ENCODE results near the gene GAB2.

Gene GAB2

DNA sequence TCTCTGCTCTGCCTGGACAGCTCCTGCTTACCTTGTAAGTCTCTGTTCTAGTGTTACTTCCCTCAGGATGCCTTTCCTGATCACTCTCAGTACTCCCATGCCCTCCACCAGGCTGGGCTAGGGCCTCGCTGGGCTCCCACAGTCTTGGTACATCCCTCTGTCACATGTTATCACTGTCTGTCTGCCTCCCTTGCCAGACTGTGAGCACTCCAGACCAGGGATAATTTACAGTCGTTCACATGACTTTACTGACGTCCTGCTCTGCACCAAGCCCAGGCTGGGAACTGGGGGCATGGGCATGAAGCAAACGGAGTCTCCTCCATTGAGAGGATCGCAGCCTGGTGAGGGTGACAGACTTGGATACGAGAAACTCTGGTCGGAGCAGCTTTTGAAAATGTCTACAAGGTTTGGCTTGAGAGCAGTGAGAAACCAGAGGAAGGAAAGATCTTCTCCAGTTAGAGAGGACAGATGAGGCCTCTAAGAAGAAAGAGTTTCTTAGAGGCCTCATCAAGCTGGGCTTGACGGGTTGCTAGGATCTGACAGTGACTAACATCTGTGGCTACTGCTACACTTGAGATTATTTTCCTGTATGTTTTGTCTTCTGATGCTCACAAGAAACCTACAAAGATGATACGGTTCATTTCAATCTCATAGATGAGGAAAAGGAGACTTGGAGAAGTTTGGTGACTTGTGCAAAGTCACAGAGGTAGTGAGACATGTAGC lies 216.4 kb downstream of the GAB2 start:
- DNase-seq = no peak

DNA sequence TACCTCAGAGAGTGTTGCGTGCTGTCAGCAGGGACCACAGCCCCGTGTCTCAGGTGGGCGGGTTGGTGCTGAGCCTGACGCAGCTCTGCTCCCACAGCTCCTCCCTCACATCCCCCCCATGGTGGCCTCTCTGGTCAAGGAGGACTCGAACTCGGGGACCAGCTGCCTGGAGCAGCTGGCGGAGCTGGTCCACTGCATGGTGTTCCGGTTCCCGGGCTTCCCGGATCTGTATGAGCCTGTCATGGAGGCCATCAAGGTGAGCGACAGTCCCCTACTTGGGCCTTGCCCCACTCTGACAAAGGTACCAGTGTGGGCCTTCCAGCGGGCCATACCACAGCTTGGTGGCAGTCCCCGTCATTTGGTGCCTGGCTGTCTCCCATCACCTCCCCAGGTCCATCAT lies 217.1 kb downstream of the GAB2 start:
- no peak for DNase-seq

DNA sequence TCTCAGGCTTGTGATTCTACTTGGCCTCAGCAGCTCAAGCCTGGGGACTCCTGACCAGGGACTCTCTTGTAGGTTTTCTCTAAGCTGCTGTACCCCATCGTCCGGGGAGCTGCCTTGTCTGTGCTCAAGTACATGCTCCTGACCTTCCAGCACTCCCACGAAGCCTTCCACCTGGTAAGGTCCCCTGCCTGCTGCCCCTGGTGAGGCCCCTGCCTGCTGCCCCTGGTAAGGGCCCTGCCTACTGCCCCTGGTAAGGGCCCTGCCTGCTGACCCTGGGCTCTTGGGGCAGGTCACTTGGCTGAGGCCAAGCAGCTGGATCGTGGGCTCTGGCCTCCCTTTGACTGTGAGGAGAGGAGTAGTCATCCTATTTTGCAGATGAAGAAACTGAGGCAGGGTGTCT lies 217.6 kb downstream of the GAB2 start:
- DNase-seq = no peak

DNA sequence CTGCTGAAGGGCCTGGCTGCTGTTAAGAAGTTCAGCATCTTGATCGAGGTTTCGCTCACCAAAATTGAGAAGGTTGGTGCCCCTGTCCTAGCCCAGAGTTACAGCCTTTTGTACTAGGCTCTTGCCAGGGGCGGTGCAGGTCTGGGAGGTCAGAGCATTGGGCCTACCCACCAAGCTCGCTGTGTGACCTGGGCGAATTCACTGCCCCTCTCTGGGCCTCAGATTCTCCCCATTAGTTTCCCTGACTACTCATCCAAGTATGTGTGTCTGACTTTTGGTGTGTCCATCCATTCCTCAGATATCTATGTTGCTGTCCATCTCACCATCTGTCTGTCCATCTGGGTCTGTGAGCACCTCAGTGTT lies 218.0 kb downstream of the GAB2 start:
- no peak for DNase-seq

DNA sequence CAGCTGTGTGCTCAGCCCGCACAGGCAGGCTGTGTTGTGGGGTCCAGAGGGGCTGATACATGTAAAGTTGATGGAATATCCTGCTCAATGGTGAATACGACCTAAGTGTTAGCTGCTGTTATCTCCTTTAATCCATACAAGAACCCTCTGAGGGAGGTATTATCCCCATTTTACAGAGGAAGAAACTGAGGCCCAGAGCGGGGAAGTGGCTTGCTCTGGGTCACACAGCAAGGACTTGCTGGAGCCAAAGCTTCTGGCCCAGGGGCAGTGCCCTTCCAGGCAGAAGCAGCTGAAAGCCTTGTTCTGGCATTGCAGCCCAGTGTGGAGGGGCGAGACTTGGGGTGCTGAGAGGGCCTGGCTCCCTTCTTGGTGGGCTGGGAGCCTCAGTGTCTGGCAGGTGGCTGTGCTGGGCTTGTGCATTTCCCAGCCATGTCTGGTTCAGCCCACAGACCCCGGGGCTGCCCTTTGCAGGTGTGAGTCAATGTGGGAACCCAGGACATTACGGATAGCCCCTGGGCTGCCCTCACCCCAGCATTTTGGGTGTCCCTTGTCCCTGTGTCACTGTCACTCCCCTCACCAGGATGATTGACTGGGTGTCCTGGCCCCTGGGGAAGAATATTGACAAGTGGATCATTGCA lies 218.5 kb downstream of the GAB2 start:
- DNase-seq = no peak

DNA sequence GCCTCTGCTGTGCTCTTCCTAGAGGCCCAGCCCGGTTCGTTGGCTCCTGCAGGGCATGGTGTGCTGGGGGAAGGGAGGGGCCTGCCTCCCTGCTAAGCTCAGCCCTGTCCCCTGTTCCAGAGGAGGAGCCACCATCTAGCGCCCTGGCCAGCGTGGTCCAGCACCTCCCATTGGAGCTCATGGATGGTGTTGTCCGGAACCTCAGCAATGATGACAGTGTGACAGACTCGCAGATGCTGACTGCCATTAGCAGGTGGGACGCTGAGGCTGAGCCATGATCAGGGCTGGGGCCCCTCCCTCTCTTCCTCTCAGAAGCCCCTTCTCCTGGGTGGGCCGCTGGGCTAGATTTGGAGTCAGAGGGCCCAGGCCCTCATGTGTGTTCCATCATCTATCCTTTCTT lies 219.8 kb downstream of the GAB2 start:
- no peak for DNase-seq

DNA sequence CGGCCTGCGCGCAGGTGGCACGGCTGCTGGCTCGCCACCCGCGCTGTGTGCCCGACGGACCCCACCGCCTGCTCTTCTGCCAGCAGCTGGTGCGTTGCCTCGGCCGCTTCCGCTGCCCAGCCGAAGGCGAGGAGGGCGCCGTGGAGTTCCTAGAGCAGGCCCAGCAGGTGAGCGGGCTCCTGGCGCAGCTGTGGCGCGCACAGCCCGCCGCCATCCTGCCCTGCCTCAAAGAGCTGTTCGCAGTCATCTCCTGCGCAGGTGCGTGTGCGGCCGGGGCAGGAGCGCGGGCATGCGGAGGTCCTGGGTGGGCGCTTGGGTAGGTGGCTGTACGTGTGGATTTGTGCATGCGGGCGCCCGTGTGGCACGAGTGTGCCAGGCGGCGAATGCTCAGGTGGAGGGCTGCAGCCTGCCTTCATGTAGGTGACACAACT lies 220.9 kb downstream of the GAB2 start:
- no peak for DNase-seq

DNA sequence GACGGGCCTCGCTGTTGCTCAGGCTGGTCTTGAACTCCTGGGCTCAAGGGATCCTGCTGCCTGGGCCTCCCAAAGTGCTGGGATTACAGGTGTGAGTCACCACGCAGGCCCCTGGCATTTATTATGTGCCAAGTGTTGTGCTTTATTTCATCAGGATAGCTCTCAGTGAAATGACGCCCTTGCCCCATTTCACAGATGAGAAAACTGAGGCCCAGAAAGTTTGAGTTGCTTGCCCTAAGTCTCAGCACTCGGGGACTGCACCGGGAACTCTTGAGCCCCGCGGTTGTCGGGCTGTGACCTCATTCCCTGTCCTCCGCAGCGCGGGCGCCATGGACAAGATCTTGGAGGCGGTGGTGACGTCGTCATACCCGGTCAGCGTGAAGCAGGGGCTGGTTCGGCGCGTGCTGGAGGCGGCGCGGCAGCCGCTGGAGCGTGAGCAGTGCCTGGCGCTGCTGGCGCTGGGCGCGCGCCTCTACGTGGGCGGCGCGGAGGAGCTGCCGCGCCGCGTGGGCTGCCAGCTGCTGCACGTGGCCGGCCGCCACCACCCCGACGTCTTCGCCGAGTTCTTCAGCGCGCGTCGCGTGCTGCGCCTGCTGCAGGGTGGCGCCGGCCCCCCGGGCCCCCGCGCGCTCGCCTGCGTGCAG lies 221.6 kb downstream of the GAB2 start:
- DNase-seq = no peak

DNA sequence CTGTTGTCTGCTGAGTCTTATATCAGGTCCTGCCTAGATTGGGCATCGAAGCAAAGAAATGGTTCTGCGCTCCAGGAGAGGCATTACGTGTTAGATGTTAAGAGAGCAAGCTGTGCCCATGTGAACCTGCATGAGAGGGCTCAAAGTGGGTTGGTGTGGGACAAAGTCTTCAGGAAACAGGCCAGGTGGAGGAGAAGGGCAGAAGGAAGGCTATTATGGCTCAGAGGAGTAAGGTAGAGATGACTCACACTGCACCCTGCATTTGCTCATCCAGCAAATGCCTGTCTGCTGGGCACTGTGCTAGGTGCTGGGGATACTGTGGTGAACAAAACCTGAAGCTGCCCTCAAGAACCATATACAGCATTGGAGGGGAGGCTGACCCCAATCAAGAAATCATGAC lies 223.1 kb downstream of the GAB2 start:
- DNase-seq = no peak

DNA sequence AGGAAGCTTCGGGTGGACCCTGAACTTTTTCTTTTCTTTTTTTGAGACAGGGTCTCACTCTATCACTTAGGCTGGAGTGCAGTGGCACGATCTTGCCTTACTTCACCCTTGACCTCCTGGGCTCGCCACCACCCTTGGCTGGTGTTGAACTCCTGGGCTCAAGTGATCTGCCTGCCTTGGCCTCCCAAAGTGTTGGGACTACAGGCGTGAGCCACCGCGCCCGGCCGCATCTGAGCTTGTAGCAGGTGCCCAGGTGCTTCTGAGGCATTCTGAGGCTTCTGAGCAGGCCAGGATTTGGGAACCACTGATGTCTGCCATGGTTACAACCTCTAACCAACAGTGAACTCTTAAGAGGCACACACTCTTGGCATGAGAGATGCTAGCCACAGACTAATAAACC lies 223.8 kb downstream of the GAB2 start:
- no peak for DNase-seq

DNA sequence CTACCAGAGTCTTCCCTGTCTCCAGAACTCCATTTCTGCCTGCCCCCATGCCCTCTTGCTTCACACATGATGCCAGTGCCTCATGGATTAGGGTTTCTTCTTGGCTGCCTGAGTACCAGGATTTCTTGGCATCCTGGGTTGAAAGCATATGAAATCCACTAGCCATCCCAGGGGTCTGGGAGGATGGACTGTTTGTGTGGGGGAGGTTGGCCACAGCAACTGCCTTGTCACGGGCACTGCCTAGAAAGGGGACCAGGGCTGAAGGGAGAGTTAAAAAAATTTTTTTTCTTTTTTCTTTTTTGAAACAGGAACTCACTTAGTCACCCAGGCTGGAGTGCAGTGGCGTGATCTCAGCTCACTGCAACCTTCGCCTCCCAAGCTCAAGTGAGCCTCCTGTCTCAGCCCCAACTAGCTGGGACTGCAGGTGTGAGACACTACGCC lies 224.7 kb downstream of the GAB2 start:
- no peak for DNase-seq

DNA sequence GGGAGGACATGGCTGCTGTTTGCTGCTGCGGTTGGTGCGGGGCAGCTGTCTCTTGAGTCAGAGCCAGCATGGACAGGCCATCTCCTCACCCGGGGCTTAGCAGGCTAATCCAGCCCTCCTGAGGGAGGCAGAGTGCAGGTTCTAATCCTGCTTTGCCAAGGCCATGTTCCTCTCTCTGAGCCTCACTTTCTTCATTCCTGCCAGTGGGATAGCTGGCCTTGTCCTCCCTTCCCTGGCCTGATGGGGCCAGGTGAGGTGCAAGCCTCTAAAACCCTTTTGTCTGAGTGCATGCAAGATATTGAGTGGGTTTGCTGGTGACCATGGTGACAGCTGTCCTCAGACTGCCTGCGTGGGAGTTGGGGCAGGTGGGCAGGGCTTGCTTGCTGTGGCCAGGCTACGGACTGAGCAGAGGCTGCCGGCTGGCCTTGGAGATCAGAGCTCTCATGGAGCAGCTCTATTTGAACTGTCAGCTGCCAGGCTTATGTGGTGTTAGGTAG lies 225.3 kb downstream of the GAB2 start:
- peak in 1 of 14 donors; percentile 6 for DNase-seq

DNA sequence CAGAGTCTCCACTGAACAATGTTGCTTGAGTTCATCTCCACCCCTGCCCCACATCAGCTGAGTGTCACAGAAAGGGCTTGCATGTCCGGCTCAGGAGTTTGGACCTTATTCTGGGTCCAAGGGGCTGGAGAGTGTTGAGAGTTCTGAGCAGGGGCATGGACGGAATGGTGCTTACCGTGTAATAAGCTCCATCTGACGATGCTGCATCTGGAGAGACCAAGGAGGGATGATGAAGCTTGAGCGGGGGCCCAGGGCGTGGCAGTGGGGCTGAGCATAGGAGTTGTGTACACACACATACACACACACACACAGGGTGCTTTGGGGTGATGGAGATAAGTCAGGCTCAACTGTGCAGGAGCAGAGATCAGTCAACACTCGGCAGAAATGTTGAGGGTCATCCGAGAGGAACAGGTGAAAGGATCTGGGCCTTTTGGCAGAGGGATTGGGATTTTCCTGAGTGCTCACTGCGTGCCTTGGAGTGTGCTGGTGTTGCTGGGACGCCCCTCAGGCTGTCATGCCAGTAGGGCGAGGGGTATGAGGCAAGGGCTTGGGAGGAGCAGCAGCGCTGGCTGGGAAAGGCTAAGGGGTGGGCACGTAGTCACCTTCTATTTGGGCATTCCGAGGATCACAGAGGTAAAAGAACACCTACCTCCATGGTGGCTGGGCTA lies 226.6 kb downstream of the GAB2 start:
- DNase-seq = no peak

DNA sequence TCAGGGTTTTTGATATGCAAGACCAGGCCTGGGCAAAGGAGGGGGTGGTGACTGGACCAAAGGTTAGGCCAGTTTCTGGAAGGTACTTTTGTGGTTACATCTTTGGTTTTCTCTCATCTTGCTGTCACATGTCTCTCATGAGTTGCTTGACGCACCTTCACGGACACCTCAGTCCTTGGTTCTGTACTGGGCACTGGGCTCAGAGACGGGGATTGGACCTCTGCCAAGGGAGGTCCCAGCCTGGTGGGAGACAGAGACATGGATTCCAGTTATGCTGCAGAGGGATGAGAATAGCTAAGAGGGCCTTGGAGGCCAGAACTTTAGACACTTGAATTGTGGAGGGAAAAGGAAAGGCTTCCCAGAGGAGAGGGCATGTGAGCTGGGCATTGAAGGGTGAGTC lies 227.2 kb downstream of the GAB2 start:
- no peak for DNase-seq

DNA sequence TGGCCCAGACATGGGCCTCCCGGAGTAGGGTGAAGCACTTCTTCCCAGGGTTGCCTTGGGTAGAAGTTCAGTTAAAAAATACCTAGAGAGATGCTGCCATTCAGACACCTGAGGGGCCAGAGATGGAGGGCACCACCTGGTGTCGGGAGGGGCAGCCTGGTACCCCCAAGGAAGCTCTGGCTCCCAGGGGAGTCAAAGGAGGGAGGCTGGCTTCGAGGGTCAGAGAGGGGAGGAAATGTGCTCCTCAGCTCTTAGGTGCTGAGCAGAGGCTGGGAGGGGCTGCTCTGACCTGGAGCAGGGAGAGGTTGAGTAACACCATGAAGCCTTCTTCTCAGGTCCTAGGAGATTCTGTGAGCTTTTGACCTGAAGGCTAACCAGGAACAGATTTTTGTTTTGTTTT lies 227.8 kb downstream of the GAB2 start:
- DNase-seq = no peak

DNA sequence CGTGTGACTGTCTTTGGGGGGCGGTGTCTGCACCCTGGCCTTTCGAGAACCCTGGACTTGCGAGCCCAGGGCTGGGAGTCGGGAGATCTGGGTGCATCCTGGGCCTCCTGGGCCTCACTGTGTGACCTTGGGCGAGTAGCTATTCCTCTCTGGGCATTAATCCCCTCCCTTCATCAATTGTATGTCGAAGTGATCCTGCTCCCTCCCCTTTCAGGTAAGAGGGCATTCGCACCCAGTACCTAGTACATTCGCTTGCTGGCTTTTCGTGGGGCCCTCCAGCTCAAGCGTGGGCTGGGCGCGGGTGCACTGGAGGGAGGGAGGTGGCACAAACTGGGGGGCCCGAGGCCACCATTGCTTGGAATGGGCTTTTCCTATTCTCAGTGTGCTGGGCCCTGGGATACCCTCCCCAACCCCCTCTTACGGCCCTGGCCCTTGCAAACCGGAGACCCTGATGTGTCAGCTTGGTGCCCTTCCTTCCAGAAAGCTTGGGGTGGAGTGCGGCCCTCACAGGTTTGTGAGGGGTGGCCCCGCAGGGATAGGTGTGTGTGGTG lies 228.4 kb downstream of the GAB2 start:
- no peak for DNase-seq

DNA sequence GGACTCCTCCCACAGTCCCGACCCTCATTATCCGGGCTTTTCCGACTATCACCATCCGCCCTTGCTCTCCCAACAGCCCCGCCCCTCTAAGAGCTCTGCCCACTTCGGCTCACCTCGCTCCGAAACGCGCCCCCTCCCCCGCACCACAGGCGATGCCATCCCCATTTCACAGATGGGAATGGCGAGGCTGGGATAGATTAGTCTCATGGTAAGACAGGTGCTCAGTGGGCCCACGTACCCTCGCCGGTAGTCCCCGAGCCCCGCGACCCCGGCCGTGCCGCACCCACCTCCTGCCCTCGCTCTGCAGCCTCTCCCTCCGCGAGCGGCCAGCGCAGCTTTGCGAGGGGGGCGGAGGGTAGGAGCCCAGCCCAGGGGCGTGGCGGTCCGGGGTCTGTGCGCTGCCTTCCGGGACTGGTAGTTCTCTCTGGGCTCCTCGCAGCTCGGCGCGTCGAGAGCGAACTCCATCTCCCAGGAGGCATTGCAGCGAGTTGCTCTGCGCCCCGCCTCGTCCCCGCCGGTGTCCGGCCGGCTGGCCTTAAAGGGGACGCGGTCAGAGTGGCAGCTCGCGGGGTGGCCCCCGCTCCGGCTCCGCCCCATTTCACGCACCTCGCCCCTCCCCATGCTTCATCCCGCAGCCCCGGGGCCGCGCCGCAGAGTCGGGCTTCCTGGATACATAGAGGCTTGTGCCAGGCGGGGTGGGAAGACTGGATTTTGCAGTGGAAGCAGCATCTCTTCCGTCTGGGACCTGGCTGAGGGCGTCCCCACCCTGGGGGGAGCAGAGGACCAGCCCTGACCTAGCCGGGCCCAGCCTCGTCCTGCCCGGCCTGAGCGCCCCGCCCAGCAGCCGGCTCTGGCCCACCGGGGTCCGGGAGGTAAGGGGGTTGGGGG lies 229.1 kb downstream of the GAB2 start, which contains the start of the genes KCTD21 and USP35:
Gene KCTD21 (minus strand): TSS at position 341 of the 888 bp plus-strand sequence. CDS start 14,072 bp downstream, outside the sequence.
Gene USP35 (plus strand): TSS at position 634 of the 888 bp plus-strand sequence. CDS start 7,327 bp downstream, outside the sequence.
- peak; percentile 81 to 97 (median 93) for DNase-seq

DNA sequence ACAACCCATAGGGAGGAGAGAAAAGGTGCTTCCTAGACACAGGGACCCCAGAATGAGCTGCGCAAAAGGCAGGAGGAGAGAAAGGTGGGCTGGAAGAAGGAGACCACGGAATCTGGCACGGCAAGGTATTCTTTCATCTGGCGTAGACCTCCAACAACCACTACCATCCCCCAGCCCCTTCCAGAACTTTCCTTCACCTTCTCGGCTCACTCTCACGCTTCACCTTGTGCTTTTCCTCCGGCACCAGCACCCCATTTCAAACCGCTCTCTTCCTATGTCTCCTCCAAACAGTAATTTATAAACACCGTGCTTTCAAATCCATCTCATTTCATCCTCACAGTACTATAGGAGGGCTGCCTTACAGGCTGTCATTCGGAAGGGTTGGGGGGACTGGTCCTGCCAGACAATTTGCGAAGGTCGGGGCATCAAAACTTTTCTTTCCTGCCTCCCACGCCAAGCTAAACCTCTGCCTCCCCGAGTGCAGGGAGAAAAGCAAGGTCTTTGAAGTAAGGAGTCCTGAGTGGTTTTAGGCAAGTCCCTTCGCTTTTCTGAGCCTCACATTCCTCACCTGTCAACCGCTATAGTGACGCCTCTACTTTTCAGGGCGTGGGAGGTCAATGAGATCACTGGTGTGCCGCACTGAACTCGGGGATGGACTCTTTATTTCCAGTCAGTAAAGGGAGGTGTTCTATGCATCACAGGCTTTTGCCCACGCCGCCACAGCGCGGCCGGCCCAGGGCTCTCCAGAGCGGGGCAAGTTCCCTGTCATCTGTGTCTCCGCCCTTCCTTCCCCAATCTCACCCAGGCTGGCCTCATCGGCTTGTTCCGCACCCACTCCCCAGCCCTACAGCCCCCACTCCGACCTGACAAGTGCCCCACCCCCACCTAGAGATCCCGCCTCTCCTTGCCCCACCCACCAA lies 230.0 kb downstream of the GAB2 start:
- DNase-seq = peak in 1 of 14 donors; percentile 68

DNA sequence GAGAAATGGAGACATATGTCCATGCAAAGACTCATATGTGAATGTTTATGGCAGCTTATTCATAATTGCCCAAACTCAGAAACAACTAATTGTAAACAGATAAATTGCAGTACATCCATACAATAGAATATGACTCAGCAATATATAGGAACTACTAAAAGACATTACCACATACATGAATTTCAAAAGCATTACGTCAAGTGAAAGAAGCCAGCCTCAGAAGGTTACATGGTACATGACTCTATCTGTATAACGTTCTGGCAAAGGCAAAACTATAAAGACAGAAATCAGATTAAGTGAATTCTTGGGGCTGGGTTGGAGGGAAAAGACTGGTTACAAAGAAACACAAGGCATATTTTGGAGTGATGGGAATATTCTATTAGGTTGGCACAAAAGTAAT lies 236.4 kb downstream of the GAB2 start:
- no peak for DNase-seq

DNA sequence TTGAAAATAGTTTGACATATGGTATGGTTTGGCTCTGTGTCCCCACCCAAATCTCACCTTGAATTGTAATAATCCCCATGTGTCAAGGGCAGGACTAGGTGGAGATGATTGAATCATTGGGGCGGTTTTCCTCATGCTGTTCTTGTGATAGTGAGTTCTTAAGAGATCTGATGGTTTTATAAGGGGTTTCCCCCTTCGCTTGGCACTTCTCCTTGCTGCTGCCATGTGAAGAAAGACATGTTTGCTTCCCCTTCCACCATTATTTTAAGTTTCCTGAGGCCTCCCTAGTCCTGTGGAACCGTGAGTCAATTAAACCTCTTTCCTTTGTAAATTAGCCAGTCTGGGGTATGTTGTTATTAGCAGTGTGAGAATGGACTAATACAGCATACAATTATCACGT lies 236.9 kb downstream of the GAB2 start:
- no peak for DNase-seq

Data from C1 segment of cervical spinal cord (tissue), 14 donors.